MCF 10A (cell line): ENCODE measurements around the gene KCTD12. TPM values are rescaled to one million over a fixed set of nuclear protein-coding genes. Genes with fewer than 3 reads are reported as not detected.
A peak's percentile ranks its signal among the peaks of the same experiment; 100 is the strongest.
"Not testable (repeated sequence)": the region's sequence is repeated elsewhere in the genome, so short reads cannot be mapped to it uniquely, and the experiment has no call there.

Experiments
- BruUV-seq: library from RNA; stranded (reverse); fragments of 400-500 nt; replicated peaks from 2 replicates; lab custom pipeline; 2021; lab: Mats Ljungman, UMichigan
- CTCF ChIA-PET: fragments of 300-600 bp; sonication (Branson Sonifier 250); formaldehyde crosslinking; extraction: SDS; loops from one replicate; lab custom pipeline; 2021; ENCODE audit warnings: antibody characterized with exemption, inconsistent platforms; lab: Yijun Ruan, JAX
- POLR2A ChIA-PET: fragments of 300-600, 350-650 bp; sonication (Branson Sonifier 250); formaldehyde crosslinking; extraction: SDS; loops from one replicate; lab custom pipeline; 2020; ENCODE audit warnings: antibody characterized with exemption, inconsistent platforms; lab: Yijun Ruan, JAX
- DNase-seq: peaks from one replicate; pipeline ENCODE4 v3.0.0-alpha.2; 2018; ENCODE audit not compliant: unreplicated experiment
- H3K27ac Mint-ChIP-seq: one replicate; pipeline ENCODE4 v1.8.0; 2022; ENCODE audit warnings: mild to moderate bottlenecking, low read depth, mixed read lengths; ENCODE audit not compliant: unreplicated experiment
- H3K27me3 Mint-ChIP-seq: one replicate; pipeline ENCODE4 v1.8.0; 2022; ENCODE audit warnings: mixed read lengths; ENCODE audit not compliant: insufficient read depth, unreplicated experiment
- H3K36me3 Mint-ChIP-seq: one replicate; pipeline ENCODE4 v1.8.0; 2022; ENCODE audit warnings: mild to moderate bottlenecking, moderate library complexity, mixed read lengths; ENCODE audit not compliant: insufficient read depth, unreplicated experiment
- H3K4me1 Mint-ChIP-seq: one replicate; pipeline ENCODE4 v1.8.0; 2022; ENCODE audit warnings: mixed read lengths; ENCODE audit not compliant: insufficient read depth, unreplicated experiment
- H3K4me3 Mint-ChIP-seq: one replicate; pipeline ENCODE4 v1.8.0; 2022; ENCODE audit warnings: mild to moderate bottlenecking, moderate library complexity, mixed read lengths; ENCODE audit not compliant: unreplicated experiment
- H3K9me3 Mint-ChIP-seq: one replicate; pipeline ENCODE4 v1.8.0; 2022; ENCODE audit warnings: mixed read lengths; ENCODE audit not compliant: unreplicated experiment
- CTCF ChIP-seq: fragments of 200-600 bp; IDR thresholded peaks from one replicate; pipeline ENCODE4 v1.8.0; 2022; ENCODE audit warnings: antibody characterized with exemption, mild to moderate bottlenecking; ENCODE audit not compliant: unreplicated experiment
- intact Hi-C: fragments of 100-400 bp; cut with micrococcal nuclease; formaldehyde crosslinking; loops from 2 replicates; pipeline ENCODE4 v1.14.1; 2022
- total RNA-seq: library from RNA; stranded (reverse); gene quantifications from 2 replicates; pipeline ENCODE4 v1.2.3, GENCODE V29; 2022

The KCTD12 gene
- total RNA-seq, 1 experiment from 2014 or later, result 15.8 TPM

GRCh38 chr13:76913898-76914297 is 27.7 kb upstream of the KCTD12 start:
- no peak for TF ChIP-seq CTCF
- intact Hi-C loops, result no loop called here
- Mint-ChIP-seq H3K27ac (no peak overlapping the region), H3K9me3 (no peaks in the 10 kb centered on the region), H3K4me3 (no peak overlapping the region), H3K27me3 (no peaks in the 10 kb centered on the region), H3K36me3 (peaks cover 8% of the 10 kb centered on the region), H3K4me1 (peaks cover 19% of the 10 kb centered on the region)
- no peak for DNase-seq
- BruUV-seq, result no TSS peak
- ChIA-PET POLR2A (interaction anchor here (1.8 kb wide), 1 partner anchor 78 kb away, joined by 6 read pairs; the partner anchor contains the start of gene CLN5), CTCF (interaction anchor here (0.6 to 1.9 kb wide), 4 partner anchors 11 to 1209 kb away, joined by 3 to 8 read pairs (median 3); no protein-coding TSS in a partner anchor)

- Mint-ChIP-seq H3K27ac (no peak overlapping the region), H3K4me1 (peaks cover 8% of the 10 kb centered on the region)
- CTCF ChIA-PET, result interaction anchor here (0.6 to 1.2 kb wide), 4 partner anchors 12 to 1043 kb away, joined by 3 to 4 read pairs (median 3); no protein-coding TSS in a partner anchor
Measured at GRCh38 chr13:76912476-76912875, 26.3 kb upstream of the KCTD12 start.

GRCh38 chr13:76904507-76904906 is 18.3 kb upstream of the KCTD12 start:
- Mint-ChIP-seq H3K4me3 (no peak overlapping the region), H3K27me3 (no peaks in the 10 kb centered on the region), H3K4me1 (peaks cover 9% of the 10 kb centered on the region), H3K36me3 (no peaks in the 10 kb centered on the region), H3K27ac (no peak overlapping the region), H3K9me3 (no peaks in the 10 kb centered on the region)
- CTCF ChIA-PET, result interaction anchor here (0.6 to 5.1 kb wide), 24 partner anchors 9 to 1208 kb away, joined by 3 to 50 read pairs (median 4); no protein-coding TSS in a partner anchor
- no peak for TF ChIP-seq CTCF
- DNase-seq, result peak; percentile 34
- intact Hi-C loops, result loop anchor here (5.0 kb wide), 1 partner anchor 887 kb away; no protein-coding TSS in a partner anchor
- no TSS peak for BruUV-seq
- POLR2A ChIA-PET, result interaction anchor here (0.7 to 3.1 kb wide), 9 partner anchors 19 to 1028 kb away, joined by 3 to 19 read pairs (median 4); partner anchors contain the start of gene KCTD12

More at GRCh38 chr13:76912476-76912875, 26.3 kb upstream of the KCTD12 start:
- no peak for DNase-seq
- intact Hi-C loops, result no loop called here
- POLR2A ChIA-PET, result no interaction called here
- H3K4me3 Mint-ChIP-seq, result no peak overlapping the region
- H3K9me3 Mint-ChIP-seq, result no peaks in the 10 kb centered on the region
- no TSS peak for BruUV-seq
- H3K27me3 Mint-ChIP-seq, result no peaks in the 10 kb centered on the region
- peaks cover 5% of the 10 kb centered on the region for H3K36me3 Mint-ChIP-seq
- TF ChIP-seq CTCF, result no peak

- CTCF ChIA-PET, result interaction anchor here (0.6 to 5.1 kb wide), 33 partner anchors 9 to 1207 kb away, joined by 3 to 50 read pairs (median 4); no protein-coding TSS in a partner anchor
- peak; percentile 79 for DNase-seq
Measured at GRCh38 chr13:76903544-76904162, 17.4 kb upstream of the KCTD12 start.

GRCh38 chr13:76899066-76899465 is 12.9 kb upstream of the KCTD12 start:
- BruUV-seq, H3K27ac Mint-ChIP-seq, H3K4me1 Mint-ChIP-seq, H3K9me3 Mint-ChIP-seq, H3K27me3 Mint-ChIP-seq, H3K36me3 Mint-ChIP-seq, DNase-seq, intact Hi-C loops, H3K4me3 Mint-ChIP-seq: not testable (repeated sequence)
- CTCF ChIA-PET, result interaction anchor here (0.7 to 5.1 kb wide), 6 partner anchors 14 to 1029 kb away, joined by 3 to 45 read pairs (median 4); partner anchors contain the start of gene KCTD12
- POLR2A ChIA-PET, result interaction anchor here (1.1 to 3.0 kb wide), 2 partner anchors 10 to 14 kb away, joined by 4 to 6 read pairs; no protein-coding TSS in a partner anchor

More at GRCh38 chr13:76903544-76904162, 17.4 kb upstream of the KCTD12 start:
- intact Hi-C loops, result loop anchor here (1.0 to 5.0 kb wide), 9 partner anchors 77 to 1229 kb away; no protein-coding TSS in a partner anchor
- no peaks in the 10 kb centered on the region for H3K27me3 Mint-ChIP-seq
- H3K4me1 Mint-ChIP-seq, result peaks cover 9% of the 10 kb centered on the region
- H3K4me3 Mint-ChIP-seq, result no peak overlapping the region
- no TSS peak for BruUV-seq
- no peak overlapping the region for H3K27ac Mint-ChIP-seq
- H3K9me3 Mint-ChIP-seq, result no peaks in the 10 kb centered on the region
- TF ChIP-seq CTCF, result peak; percentile 98
- no peaks in the 10 kb centered on the region for H3K36me3 Mint-ChIP-seq
- POLR2A ChIA-PET, result interaction anchor here (0.7 to 3.1 kb wide), 12 partner anchors 9 to 1027 kb away, joined by 3 to 19 read pairs (median 4); partner anchors contain the start of gene KCTD12
